ENCODE data around the gene MAP3K10.

Gene MAP3K10

GRCh38 chr19:40231544-40232424, 40.6 kb downstream of the MAP3K10 start (continued):
- no peak for TF ChIP-seq ZNF274 (IDR thresholded peaks at IDR 0.05; ENCODE audit: low read length)
- no peak for TF ChIP-seq ZNF274 (tag by site-specific recombination; IDR thresholded peaks at IDR 0.05; ENCODE audit: borderline replicate concordance)
- peak; percentile 60 for TF ChIP-seq PRDM10 (tag by site-specific recombination; IDR thresholded peaks at IDR 0.05)
- TF ChIP-seq ZNF354C (tag by site-specific recombination; IDR thresholded peaks at IDR 0.05; ENCODE audit: borderline replicate concordance, low read depth): no peak
- no peak for TF ChIP-seq ZNF837 (tag by site-specific recombination; IDR thresholded peaks at IDR 0.05)
- TF ChIP-seq GLIS1 (tag by site-specific recombination; IDR thresholded peaks at IDR 0.05): peak; percentile 88
- TF ChIP-seq ZNF664 (tag by site-specific recombination; IDR thresholded peaks at IDR 0.05): no peak
- TF ChIP-seq GLI2 (tag by site-specific recombination; IDR thresholded peaks at IDR 0.05; ENCODE audit: borderline replicate concordance, low read depth): no peak
- no peak; the same call in 1 of the 2 replicates for TF ChIP-seq KLF1 (tag by site-specific recombination; IDR thresholded peaks at IDR 0.05)
- TF ChIP-seq ZNF174 (tag by site-specific recombination; IDR thresholded peaks at IDR 0.05): no peak
- 0 out of 2 replicates have a peak, but pooled peaks have one; percentile 25 for TF ChIP-seq SP2 (tag by site-specific recombination; IDR thresholded peaks at IDR 0.05)
- TF ChIP-seq ZNF350 (tag by site-specific recombination; IDR thresholded peaks at IDR 0.05): no peak
- no peak for TF ChIP-seq ZNF148 (tag by site-specific recombination; IDR thresholded peaks at IDR 0.05; ENCODE audit: borderline replicate concordance)
- no peak for TF ChIP-seq ZNF366 (tag by site-specific recombination; conservative IDR thresholded peaks at IDR 0.05)
- TF ChIP-seq ZNF18 (tag by site-specific recombination; IDR thresholded peaks at IDR 0.05): no peak
- peak; percentile 68 for TF ChIP-seq ZNF600 (tag by site-specific recombination; IDR thresholded peaks at IDR 0.05)
- no peak for TF ChIP-seq SALL2 (tag by site-specific recombination; IDR thresholded peaks at IDR 0.05; ENCODE audit: borderline replicate concordance)
- TF ChIP-seq ZNF707 (tag by site-specific recombination; IDR thresholded peaks at IDR 0.05): no peak
- peak; percentile 95 for TF ChIP-seq ZNF449 (tag by site-specific recombination; IDR thresholded peaks at IDR 0.05)
- no peak for TF ChIP-seq IKZF3 (tag by site-specific recombination; IDR thresholded peaks at IDR 0.05)
- TF ChIP-seq ZBTB11 (tag by site-specific recombination; conservative IDR thresholded peaks at IDR 0.05; ENCODE audit: low read depth): no peak
- peak; percentile 85 for TF ChIP-seq ZBTB48 (tag by site-specific recombination; IDR thresholded peaks at IDR 0.05)
- TF ChIP-seq ZNF202 (tag by site-specific recombination; IDR thresholded peaks at IDR 0.05; ENCODE audit: borderline replicate concordance): no peak
- no peak for TF ChIP-seq KLF8 (tag by site-specific recombination; IDR thresholded peaks at IDR 0.05)
